ENCODE data around the gene POMT1.

DNA sequence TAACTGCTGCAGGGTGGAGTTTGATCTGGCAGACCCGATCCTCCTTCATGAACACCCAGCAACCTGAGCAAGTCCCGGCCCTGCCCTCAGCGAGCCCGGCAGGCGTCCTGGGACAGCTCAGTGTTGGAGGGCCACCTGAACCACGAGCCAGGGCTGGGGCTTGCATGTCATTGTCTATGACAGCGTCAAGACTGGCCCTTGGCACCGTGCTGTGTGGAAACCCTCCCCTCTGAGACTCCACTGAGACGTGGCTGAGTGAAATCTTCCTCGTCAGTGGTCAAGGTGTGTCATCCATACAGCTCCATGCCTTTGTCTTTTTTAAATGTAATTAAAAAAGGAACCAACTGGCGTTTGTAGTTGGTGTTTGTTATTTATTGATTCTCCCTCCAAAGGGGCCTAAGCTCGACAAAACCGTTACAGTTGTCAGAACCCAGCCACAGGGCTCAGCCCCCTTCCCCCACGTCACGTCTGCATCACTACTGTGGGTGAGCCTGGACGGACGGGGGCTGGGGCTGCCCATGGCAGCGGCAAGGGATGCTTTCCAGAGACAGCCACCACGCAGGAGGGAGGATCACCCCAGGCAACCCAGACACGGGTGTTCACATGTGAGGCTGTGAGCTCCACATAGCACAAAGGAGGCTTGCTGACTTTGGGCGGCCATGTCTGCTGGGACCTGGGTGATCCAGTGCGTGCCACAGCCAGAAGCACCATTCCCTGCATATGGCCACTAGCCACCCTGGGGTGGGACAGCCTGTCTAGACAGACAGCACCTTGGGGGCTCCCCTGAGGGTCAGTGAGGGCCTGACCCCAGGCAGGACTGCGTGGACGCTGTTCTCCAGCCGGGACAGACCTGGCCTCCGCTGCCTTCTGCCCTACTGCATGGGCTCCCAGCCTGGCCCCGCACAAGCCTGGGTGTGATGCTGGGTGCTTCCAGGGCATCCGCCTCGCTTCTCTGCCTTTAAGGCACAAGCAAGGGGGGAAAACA is 21.0 kb downstream of the POMT1 start:
- TF ChIP-seq TAF1 (IDR thresholded peaks at IDR 0.05; ENCODE audit: borderline replicate concordance, low read depth, low read length) (no peak), POLR2AphosphoS5 (IDR thresholded peaks at IDR 0.05; ENCODE audit: low read depth, low read length) (no peak; the same call in 1 of the 2 replicates), TEAD4 (IDR thresholded peaks at IDR 0.05; ENCODE audit: borderline replicate concordance, insufficient read depth) (no peak), CTCF (IDR thresholded peaks at IDR 0.05) (no peak), GABPA (IDR thresholded peaks at IDR 0.05; ENCODE audit: low read depth) (no peak), TCF12 (IDR thresholded peaks at IDR 0.05) (no peak), RAD21 (IDR thresholded peaks at IDR 0.05; ENCODE audit: low read length) (no peak), REST (IDR thresholded peaks at IDR 0.05; ENCODE audit: low read depth, low read length) (no peak), FOXJ3 (CRISPR knock-in tag; IDR thresholded peaks at IDR 0.05) (no peak), EP300 (IDR thresholded peaks at IDR 0.05; ENCODE audit: borderline replicate concordance in 1 of 2, low read depth in 1 of 2, low read length in 1 of 2) (no peak)
- TF ChIP-seq, protein P1, sequence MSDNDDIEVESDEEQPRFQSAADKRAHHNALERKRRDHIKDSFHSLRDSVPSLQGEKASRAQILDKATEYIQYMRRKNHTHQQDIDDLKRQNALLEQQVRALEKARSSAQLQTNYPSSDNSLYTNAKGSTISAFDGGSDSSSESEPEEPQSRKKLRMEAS (IDR thresholded peaks at IDR 0.05; ENCODE audit: low read depth): no peak
